Measurements from ENCODE around the gene RAPGEF5.
A peak's percentile ranks its signal among the peaks of the same experiment; 100 is the strongest.

Gene RAPGEF5

DNA sequence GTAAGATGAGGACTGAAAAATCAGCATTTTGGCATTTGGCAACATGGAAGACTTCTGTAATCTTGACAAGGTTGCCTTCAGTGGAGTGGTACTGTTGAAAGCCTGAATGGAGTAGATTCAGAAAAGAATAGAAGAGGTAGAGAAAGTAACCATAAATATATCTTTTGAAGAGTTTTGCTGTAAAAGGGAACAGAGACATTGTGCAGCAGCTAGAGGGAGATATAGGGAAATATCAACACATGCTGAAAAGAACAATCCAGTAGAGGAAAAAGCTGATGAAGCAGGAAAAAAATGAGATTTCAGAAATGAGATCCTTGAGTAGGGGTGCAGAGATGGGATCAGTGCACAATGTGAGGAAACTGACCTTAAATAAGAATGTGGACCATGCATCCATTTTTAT is 60.0 kb downstream of the RAPGEF5 start:
- Mint-ChIP-seq H3K4me3 (no peak overlapping the region), H3K27me3 (ENCODE audit: low read depth) (peaks cover 5% of the 10 kb centered on the region), H3K4me1 (peaks cover 6% of the 10 kb centered on the region), H3K9me3 (peaks cover 11% of the 10 kb centered on the region), H3K27ac (no peak overlapping the region), H3K36me3 (ENCODE audit: low read depth) (peaks cover 3% of the 10 kb centered on the region)
- TF ChIP-seq, protein P1, sequence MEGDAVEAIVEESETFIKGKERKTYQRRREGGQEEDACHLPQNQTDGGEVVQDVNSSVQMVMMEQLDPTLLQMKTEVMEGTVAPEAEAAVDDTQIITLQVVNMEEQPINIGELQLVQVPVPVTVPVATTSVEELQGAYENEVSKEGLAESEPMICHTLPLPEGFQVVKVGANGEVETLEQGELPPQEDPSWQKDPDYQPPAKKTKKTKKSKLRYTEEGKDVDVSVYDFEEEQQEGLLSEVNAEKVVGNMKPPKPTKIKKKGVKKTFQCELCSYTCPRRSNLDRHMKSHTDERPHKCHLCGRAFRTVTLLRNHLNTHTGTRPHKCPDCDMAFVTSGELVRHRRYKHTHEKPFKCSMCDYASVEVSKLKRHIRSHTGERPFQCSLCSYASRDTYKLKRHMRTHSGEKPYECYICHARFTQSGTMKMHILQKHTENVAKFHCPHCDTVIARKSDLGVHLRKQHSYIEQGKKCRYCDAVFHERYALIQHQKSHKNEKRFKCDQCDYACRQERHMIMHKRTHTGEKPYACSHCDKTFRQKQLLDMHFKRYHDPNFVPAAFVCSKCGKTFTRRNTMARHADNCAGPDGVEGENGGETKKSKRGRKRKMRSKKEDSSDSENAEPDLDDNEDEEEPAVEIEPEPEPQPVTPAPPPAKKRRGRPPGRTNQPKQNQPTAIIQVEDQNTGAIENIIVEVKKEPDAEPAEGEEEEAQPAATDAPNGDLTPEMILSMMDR (IDR thresholded peaks at IDR 0.05; ENCODE audit: unreplicated experiment in 3 of 3): peak; percentile 9 to 25 (median 25)

DNA sequence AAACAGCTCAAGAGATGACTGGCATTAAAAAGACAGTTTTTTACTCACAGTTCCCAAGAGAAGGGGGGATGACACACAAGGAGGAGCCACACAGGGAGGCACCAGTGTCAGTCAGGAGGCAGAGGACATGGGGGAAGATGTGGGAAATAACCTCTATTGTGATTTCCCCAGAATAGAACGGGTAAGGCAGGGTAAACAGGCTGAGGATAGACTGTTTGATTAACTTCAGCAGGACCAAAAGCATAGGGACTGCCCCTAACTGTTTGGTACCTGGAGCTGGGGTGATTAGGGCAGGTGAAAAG is 60.7 kb downstream of the RAPGEF5 start:
- Mint-ChIP-seq H3K36me3 (ENCODE audit: low read depth) (peaks cover 3% of the 10 kb centered on the region), H3K4me1 (peaks cover 6% of the 10 kb centered on the region), H3K4me3 (no peak overlapping the region), H3K27ac (no peak overlapping the region), H3K9me3 (peaks cover 11% of the 10 kb centered on the region), H3K27me3 (ENCODE audit: low read depth) (peaks cover 4% of the 10 kb centered on the region)
- TF ChIP-seq, protein P1 (IDR thresholded peaks at IDR 0.05; ENCODE audit: unreplicated experiment in 3 of 3): no peak

DNA sequence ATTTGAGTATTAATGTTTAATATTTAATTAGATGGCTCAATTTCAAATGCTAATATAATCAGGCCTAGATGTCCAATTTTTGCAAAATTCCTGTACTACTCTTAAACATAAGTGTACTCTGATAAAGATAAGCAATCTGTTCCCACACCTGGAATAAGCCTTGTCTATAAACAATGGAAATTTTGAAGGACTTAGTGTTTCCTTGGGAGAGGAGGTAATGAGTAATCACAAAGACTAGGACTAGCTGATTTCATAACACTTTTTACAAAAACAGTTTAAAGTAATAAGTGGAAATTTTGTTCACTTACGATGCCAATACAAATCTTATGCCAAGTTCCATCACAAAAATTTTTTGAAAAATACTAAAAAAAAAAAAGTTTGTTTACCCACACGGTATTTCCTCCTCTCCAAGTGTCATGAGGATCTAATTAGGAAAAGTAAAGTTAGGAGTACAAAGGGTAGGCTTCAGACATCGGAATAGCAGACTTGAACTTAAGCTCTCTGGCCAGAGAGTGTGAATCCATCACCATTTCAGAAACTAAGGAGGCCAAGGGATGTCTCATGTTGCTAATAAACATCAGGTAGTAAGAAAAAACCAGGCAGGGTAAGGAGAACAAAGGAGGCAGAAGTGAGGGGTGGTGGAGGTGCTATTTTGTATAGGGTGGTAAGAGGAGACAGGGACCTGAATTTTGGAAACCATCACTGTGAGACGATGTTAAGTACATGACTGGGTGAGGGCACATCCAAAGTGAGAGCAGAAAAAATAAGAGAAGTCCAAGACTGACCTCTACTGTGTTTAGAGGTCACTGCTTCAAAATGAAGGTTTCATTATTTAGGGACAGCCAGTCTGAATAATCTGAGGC is 61.3 kb downstream of the RAPGEF5 start:
- TF ChIP-seq, protein P1 (IDR thresholded peaks at IDR 0.05; ENCODE audit: unreplicated experiment in 3 of 3): no peak
- Mint-ChIP-seq H3K27me3 (ENCODE audit: low read depth) (peaks cover 4% of the 10 kb centered on the region), H3K27ac (no peak overlapping the region), H3K36me3 (ENCODE audit: low read depth) (peaks cover 3% of the 10 kb centered on the region), H3K9me3 (peaks cover 11% of the 10 kb centered on the region), H3K4me3 (no peak overlapping the region), H3K4me1 (peaks cover 6% of the 10 kb centered on the region)

DNA sequence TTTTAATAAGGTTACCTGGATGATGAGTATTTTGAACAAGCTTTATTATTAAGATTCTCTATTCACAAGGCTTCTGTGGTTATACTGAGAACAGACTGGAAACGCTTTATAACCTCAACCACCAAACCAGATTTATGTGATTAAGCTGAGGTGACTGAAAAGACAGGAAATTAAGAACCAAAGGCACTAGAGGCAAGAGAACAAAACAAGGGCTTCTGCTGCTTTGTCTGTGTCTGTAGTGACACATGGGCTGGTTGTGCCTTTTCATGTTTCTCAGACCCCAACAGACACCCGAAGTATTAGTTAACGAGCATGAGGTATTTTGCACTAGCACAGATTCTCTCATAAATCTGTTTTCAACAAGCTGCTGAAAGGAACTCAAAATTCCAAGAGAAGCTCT is 64.4 kb downstream of the RAPGEF5 start:
- Mint-ChIP-seq H3K4me3 (no peak overlapping the region), H3K9me3 (peaks cover 4% of the 10 kb centered on the region), H3K27me3 (ENCODE audit: low read depth) (peaks cover 4% of the 10 kb centered on the region), H3K27ac (no peak overlapping the region), H3K36me3 (ENCODE audit: low read depth) (peaks cover 3% of the 10 kb centered on the region), H3K4me1 (peaks cover 6% of the 10 kb centered on the region)
- TF ChIP-seq, protein P1 (IDR thresholded peaks at IDR 0.05; ENCODE audit: unreplicated experiment in 3 of 3): no peak

DNA sequence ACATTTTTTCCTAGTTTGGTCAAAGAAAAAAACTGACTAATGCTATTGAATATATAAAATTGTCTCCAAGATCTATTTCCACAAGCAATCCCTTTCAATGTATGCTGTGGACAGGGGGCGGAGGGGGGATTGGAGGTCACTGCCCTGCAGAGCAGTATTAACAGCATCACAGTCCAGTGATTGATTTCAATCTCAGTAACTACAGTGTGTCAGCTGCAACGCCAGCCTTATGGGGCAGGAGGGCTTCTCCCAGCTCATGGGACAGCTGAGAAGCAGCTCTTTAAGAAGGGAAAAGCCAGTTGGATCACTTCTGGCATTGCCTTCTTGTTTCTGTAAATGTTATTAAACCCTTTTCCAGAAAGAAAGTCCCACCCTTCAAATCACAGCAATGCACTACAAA is 65.0 kb downstream of the RAPGEF5 start:
- Mint-ChIP-seq H3K27me3 (ENCODE audit: low read depth) (peaks cover 4% of the 10 kb centered on the region), H3K27ac (no peak overlapping the region), H3K4me1 (peaks cover 6% of the 10 kb centered on the region), H3K9me3 (peaks cover 2% of the 10 kb centered on the region), H3K36me3 (ENCODE audit: low read depth) (peaks cover under 1% of the 10 kb centered on the region), H3K4me3 (no peak overlapping the region)
- TF ChIP-seq, protein P1 (IDR thresholded peaks at IDR 0.05; ENCODE audit: unreplicated experiment in 3 of 3): no peak

DNA sequence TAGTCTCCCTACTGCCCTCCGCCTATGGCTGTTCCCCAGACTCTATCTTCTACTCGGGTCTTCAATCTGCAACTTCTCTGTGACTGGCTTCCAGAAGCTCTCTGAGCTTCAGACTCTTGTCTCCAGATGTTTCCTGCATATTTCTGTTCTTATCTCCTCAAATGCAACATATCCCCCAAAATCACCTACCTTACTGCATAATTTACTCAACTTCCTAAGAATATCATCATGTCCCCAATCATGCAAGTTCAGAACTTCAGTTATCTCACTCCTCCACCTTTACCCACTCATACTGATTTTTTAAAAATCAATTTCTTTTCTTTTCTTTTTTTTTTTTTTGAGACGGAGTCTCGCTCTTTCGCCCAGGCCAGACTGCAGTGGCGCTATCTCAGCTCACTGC is 68.8 kb downstream of the RAPGEF5 start:
- Mint-ChIP-seq H3K27me3 (ENCODE audit: low read depth) (no peaks in the 10 kb centered on the region), H3K36me3 (ENCODE audit: low read depth) (no peaks in the 10 kb centered on the region), H3K27ac (no peak overlapping the region), H3K9me3 (no peaks in the 10 kb centered on the region), H3K4me3 (no peak overlapping the region), H3K4me1 (peaks cover 4% of the 10 kb centered on the region)
- TF ChIP-seq, protein P1 (IDR thresholded peaks at IDR 0.05; ENCODE audit: unreplicated experiment in 3 of 3): no peak
